ENCODE measurements around the gene METTL2B.

DNA sequence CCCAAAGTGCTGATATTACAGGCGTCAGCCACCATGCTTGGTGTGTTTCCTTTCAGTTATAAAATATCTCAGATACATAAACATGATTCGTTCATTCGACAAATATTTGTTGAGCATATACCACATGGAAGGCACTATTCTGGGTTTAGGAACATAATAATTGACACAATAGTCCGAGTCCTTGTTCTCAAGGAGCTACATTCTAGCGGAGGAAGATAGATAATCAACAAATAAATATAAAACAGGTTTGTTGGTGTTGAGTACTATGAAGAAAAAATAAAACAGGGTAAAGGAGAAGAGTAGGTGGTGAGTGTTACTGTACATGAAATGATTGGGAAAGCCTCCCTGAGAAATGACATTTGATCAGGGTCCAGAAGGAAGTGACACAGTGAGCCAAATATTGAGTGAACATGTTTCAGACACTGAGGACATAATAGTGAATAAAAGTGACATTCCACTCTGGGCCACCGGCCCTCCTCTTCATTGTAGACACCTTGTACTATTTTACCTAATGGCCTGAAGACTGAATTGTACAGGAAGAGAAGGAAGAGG lies 27.7 kb upstream of the METTL2B start:
- TF ChIP-seq POLR2A (IDR thresholded peaks at IDR 0.05; ENCODE audit: low read length) (no peak), GATA1 (IDR thresholded peaks at IDR 0.05; ENCODE audit: low read depth, low read length) (no peak)

Data from erythroblast (primary cell).